Glomerular visceral epithelial cell (primary cell): ENCODE measurements around the gene NRM.
"Not testable (repeated sequence)": the region's sequence is repeated elsewhere in the genome, so short reads cannot be mapped to it uniquely, and the experiment has no call there.

ENCODE experiments used
- DNase-seq: peaks from one replicate; pipeline ENCODE4 v3.0.0-alpha.2; 2016; ENCODE audit errors: extremely low spot score

NRM gene

GRCh38 chr6:30720738-30721197 lies 30.0 kb upstream of the NRM start:
- DNase-seq = peak; percentile 59

GRCh38 chr6:30719791-30720737 lies 29.3 kb upstream of the NRM start, which contains the start of gene TUBB:
Gene TUBB (plus strand): TSS chr6:30720352. CDS start chr6:30720507, 155 bp downstream.
- peak; percentile 98 for DNase-seq

- DNase-seq = no peak
Measured at GRCh38 chr6:30719356-30719755, 28.6 kb upstream of the NRM start.

- not testable (repeated sequence) for DNase-seq
Measured at GRCh38 chr6:30717845-30718720, 27.3 kb upstream of the NRM start.

- peak; percentile 100 for DNase-seq
Measured at GRCh38 chr6:30717129-30717844, 26.5 kb upstream of the NRM start, which contains the start of gene MDC1. Gene MDC1 (minus strand): TSS chr6:30717281. CDS start chr6:30715175, 2,106 bp downstream.

- DNase-seq = no peak
Measured at GRCh38 chr6:30716879-30717128, 26.0 kb upstream of the NRM start.

GRCh38 chr6:30714263-30714662 lies 23.5 kb upstream of the NRM start:
- no peak for DNase-seq

GRCh38 chr6:30712441-30712945 lies 21.7 kb upstream of the NRM start:
- no peak for DNase-seq

- DNase-seq = no peak
Measured at GRCh38 chr6:30711758-30712380, 21.1 kb upstream of the NRM start.

- peak; percentile 29 for DNase-seq
Measured at GRCh38 chr6:30709101-30709868, 18.5 kb upstream of the NRM start.

GRCh38 chr6:30707281-30707850 lies 16.6 kb upstream of the NRM start:
- DNase-seq = no peak

GRCh38 chr6:30705620-30706019 lies 14.8 kb upstream of the NRM start:
- DNase-seq = no peak

- DNase-seq = no peak
Measured at GRCh38 chr6:30703821-30704220, 13.0 kb upstream of the NRM start.

- DNase-seq = no peak
Measured at GRCh38 chr6:30703011-30703410, 12.2 kb upstream of the NRM start.

- no peak for DNase-seq
Measured at GRCh38 chr6:30700340-30700739, 9.6 kb upstream of the NRM start.

- no peak for DNase-seq
Measured at GRCh38 chr6:30696432-30696831, 5.6 kb upstream of the NRM start.

GRCh38 chr6:30691208-30691847 lies 544 bp upstream of the NRM start:
- DNase-seq = no peak

GRCh38 chr6:30689985-30690384 lies 799 bp downstream of the NRM start:
- DNase-seq = no peak

GRCh38 chr6:30689022-30689865 lies 1.5 kb downstream of the NRM start:
- DNase-seq = no peak
